ENCODE data around the gene MPND.

GRCh38 chr19:4389511-4390016, 46.2 kb downstream of the MPND start:
- TF ChIP-seq POLR2A (IDR thresholded peaks at IDR 0.05), result no peak
- TF ChIP-seq CTCF (IDR thresholded peaks at IDR 0.05), result no peak
- no peak for TF ChIP-seq POLR2AphosphoS5 (IDR thresholded peaks at IDR 0.05)
